Right hindlimb (tissue), 1 donor: Measurements from ENCODE around the gene FADS6.

Source experiments
- DNase-seq: peaks from one replicate; pipeline ENCODE4 v3.0.0-alpha.2; 2018

The FADS6 gene

DNA sequence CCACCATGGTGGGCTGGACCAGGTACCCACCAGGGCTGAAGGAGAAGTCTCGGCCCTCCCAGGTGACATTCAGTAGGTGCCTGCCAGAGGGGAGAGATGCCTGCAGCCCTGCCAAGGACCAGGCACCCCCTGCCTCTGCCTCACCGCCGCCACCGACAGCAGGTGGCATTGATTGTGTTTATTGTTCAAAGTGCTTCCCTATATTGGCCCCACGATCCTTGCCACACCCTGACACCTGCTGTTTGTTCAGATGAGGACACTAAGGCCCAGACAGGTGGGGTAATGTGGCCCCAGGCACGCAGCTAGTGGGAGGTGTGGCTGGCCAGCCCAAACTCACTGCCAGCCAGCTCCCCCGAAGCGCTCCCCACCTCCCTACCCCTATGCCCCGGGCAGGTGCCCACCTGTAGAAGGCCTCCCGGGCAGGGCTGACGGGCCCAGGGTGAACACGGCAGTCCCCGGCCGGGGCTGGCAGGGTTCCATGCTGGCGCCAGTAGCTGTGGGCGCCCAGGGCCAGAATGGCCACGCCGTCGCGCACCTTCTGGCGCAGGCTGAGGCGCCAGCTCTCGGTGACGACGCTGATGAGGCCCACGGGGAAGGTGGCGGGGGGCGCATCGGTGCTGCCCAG, 41.7 kb downstream of the FADS6 start:
- no peak for DNase-seq

- DNase-seq, result no peak
Measured at GRCh38 chr17:74850914-74851313, 42.5 kb downstream of the FADS6 start.

DNA sequence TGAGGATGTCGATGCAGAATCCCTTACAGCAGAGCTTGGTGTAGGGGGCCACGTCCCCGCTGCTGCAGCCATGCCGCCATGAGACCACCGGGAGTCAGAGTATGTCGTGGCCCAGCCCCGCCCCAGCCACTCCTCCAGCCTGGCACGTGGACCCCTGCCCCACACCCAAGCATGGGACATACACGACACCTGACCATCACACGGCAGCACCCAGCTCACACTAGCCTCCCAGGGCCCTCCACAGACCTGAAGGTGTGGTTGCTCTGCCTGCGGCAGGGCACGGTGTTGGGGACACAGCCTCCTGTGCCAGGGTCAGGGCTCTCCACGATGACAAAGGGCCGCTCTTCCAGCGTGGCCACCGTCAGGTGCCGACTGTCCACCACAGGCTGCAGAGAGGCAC, 43.1 kb downstream of the FADS6 start:
- no peak for DNase-seq

DNA sequence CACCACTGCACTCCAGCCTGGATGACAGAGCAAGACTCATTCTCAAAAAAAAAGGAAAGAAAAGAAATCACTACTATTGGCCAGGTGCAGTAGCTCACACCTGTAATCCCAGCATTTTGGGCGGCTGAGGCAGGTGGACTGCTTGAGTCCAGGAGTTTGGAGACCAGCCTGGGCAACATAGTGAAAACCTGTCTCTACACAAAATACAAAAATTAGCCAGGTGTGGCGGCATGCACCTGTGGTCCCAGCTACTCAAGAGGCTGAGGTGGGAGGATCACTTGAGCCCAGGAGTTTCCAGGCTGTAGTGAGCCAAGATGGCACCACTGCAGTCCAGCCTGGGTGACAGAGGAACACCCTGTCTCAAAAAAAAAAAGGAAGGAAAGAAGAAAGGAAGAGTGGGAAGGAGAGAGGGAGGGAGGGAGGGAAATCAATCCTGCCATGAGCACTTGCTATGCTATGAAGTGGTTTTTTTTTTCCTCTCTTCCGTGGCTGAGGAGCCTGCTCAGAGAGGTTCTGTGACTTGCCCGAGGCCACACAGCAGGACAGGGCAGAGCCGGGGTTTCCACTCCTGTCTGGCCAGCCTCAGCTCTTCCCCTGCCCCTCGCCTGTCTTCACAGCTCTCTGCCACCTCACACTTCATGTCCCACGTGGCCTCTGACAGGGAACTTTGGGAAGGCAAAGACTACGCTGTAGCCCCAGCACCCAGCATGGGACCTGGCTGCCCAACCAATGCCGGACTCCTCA, 44.6 kb downstream of the FADS6 start:
- no peak for DNase-seq

DNA sequence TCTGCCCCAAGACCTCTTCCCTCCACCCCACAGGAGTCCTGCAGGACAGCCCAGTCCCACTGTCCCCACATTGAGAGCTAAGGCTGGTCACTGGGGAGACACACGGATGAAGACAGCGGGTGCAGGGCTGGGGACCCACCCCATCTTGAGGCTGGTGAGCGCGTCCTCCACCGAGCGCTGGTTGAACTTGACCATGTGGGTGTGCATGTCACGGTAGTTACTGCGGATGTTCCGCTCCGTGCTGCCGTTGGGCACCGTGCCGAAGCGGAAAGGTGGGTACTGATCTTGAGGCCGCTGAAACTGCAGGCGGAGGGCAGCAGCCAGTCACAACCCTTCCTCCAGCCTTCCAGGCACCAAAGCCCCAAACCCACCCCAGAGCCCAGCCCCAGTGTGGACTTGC, 46.8 kb downstream of the FADS6 start:
- DNase-seq, result no peak

GRCh38 chr17:74843352-74843627, 50.1 kb downstream of the FADS6 start:
- no peak for DNase-seq

DNA sequence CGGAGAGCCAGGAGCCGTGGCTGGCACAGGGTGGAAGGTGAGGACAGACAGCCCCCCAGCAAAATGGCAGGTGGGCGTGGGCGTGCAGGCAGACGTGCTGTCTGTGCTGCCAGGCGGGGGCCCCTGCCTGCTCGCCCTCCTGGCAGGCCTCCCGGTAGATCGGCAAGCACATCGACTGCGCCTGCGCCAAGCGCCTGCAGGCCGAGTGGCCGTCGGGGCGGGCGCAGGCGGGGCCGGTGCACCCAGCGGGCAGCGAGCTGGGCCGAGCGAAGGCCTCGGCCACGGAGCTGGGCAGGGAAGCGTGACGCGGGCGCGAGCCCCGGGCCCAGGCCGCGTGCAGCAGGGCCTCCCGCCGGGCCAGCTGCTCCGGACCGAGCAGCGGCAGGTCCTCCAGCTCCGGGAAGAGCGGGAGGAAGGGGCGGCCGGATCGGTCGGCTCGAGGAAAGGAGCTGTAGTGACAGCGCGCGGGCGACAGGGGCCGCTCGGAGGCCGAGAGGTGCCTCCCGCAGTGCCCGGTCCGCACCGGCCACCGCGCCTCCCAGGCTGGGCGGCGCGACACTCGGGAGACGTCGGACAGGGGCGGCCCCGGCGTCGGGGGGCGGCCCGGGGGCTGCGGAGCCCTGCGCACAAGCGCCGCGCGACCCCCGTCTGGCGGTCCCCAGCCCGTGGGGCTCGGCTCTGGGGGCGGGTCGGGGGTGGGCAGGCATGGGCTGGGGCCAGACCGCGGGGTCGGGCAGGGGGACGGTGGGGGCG, 50.7 kb downstream of the FADS6 start:
- peak; percentile 87 for DNase-seq

GRCh38 chr17:74842146-74842598, 51.3 kb downstream of the FADS6 start:
- DNase-seq, result no peak

GRCh38 chr17:74840989-74841666, 52.3 kb downstream of the FADS6 start:
- DNase-seq, result peak; percentile 88

DNA sequence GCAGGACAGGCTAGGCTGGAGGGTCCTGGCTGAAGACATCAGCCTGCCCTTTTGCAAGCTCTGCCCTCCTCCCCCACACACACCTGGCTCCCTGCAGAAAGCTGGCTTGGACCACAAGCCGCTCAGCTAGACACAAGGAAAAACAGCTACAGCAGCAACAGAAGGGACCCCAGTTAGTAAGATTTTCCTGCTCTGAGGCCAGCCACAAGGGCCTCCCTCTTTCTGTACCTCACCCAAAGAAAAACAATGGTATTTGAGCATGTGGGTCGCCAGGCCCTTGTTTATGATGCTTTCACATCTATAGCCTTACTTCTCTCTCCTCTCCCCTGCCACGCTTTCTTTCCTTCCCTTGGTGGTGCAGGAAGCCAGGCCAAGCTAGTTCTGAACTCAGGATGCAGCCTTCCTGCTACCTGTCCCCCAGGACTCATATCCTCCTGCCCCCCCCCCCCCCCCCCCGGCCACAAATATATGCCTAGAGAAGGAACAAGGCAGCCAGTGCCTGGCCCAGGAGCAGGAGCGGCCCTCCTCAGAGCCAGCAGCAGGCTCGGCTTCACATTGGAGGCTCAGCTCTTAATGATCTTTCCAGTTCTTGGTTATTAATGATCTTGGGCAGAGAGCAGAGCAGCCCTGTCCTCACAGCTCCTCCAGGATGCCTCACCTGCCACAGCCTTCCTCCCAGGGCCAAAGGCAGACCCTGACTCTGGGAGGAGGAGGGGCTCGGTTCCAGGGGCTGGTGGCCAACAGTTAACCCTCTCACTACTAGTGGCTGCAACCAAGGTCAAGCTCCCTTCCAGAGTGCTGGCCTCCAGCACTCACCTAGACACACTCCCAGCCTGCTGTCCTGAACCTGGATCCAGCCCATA, 53.2 kb downstream of the FADS6 start:
- DNase-seq, result peak; percentile 79

- no peak for DNase-seq
Measured at GRCh38 chr17:74838274-74838673, 55.2 kb downstream of the FADS6 start.

DNA sequence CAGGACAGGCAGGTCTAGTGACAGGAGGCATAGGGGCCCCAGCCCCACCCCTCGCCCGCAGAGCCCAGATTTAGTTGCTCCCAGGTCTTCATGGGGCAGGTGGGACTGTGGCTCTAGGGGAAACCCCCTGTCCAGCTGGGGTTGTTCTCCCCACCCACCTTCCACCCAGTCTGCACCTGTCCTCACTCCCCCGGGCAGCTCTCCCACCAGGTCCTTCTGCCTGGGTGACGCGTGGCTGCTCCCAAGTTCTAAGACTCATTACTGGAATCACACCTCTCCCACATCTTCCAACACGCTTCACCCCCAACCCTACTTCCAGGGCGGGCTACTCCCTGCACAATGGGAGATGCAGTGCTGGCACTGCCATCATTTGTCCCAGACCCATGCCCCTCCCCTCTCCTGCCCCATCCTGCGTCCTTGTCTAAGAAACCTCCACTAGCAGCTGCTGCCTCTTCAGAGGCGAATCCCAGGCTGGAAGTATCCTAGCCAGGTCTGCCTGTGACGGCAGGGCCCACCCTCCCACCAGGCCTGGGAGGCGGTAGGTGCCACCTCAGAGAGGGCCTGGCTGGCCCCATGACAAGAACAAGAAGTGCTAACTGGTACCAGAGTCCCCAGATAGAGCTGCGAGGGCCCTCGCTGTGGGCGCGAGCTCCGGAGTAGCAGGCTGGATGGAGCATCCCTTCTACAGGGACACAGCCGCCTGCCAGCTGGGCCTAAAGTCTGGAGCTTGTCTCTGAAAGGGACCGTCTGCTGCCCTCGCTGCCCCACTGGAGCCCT, 56.6 kb downstream of the FADS6 start:
- no peak for DNase-seq

DNA sequence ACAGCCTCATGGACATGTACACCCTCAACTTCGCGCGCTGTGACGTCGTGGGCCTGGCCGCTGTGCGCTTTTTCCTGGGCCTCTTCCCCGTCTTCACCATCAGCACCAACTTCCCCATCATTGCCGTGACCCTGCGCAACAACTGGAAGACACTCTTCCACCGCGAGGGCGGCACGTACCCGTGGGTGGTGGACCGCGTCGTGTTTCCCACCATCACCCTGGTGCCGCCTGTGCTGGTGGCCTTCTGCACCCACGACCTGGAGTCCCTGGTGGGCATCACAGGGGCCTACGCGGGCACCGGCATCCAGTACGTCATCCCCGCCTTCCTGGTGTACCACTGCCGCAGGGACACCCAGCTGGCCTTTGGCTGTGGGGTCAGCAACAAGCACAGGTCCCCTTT, 57.2 kb downstream of the FADS6 start:
- no peak for DNase-seq

GRCh38 chr17:74833501-74834377, 59.7 kb downstream of the FADS6 start:
- DNase-seq, result no peak

DNA sequence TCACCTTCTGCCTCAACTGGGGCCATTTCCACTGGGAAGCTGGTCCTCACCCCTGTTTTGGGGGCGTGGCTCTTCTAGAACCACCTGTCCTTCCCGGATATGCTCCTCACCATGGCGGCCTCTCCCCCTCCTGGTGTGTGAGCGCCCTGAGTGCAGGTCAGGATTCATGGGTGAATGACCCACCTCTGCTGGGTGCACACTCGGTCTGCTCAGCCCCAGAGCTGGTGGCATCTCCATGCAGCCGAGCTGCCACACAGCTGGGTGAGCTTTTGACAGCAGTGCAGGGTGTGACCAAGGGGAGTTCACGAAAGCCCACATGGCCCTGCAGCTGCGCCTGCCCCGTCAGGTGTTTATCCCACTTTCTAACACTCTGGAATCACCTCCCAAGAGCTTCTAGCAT, 61.0 kb downstream of the FADS6 start:
- DNase-seq, result no peak

GRCh38 chr17:74831444-74832146, 61.8 kb downstream of the FADS6 start:
- no peak for DNase-seq

DNA sequence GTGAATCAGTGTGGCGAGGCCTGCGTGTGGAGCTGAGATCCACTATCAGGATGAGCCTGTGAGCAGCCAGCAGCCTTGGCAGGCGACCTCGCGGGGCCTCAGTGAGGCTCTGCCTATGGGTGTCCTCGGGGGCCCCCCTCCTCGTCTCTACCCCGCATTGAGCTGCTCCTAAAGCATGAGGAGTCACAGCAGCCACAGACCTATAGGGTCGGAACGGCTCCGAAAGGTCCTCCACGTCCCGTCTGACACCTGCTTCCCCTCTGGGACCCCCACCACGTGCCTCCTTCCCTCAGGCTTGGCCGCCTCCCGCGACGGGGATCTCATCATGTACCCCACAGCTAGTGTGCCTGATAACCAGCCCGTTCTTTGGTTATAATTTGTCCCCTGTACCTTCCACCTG, 62.6 kb downstream of the FADS6 start:
- DNase-seq, result no peak

- DNase-seq, result no peak
Measured at GRCh38 chr17:74827800-74828199, 65.6 kb downstream of the FADS6 start.
